CD4-positive, alpha-beta T cell treated with Interleukin-2 at 100 ng/mL for 4 hours (primary cell): ENCODE measurements around the gene ATP6V0C.
A peak's percentile ranks its signal among the peaks of the same experiment; 100 is the strongest.
"Not testable (repeated sequence)": the region's sequence is repeated elsewhere in the genome, so short reads cannot be mapped to it uniquely, and the experiment has no call there.

Experiments used
- DNase-seq: peaks from one replicate; pipeline ENCODE4 v3.0.0-alpha.2; 2020; ENCODE audit warnings: low spot score

ATP6V0C gene

DNA sequence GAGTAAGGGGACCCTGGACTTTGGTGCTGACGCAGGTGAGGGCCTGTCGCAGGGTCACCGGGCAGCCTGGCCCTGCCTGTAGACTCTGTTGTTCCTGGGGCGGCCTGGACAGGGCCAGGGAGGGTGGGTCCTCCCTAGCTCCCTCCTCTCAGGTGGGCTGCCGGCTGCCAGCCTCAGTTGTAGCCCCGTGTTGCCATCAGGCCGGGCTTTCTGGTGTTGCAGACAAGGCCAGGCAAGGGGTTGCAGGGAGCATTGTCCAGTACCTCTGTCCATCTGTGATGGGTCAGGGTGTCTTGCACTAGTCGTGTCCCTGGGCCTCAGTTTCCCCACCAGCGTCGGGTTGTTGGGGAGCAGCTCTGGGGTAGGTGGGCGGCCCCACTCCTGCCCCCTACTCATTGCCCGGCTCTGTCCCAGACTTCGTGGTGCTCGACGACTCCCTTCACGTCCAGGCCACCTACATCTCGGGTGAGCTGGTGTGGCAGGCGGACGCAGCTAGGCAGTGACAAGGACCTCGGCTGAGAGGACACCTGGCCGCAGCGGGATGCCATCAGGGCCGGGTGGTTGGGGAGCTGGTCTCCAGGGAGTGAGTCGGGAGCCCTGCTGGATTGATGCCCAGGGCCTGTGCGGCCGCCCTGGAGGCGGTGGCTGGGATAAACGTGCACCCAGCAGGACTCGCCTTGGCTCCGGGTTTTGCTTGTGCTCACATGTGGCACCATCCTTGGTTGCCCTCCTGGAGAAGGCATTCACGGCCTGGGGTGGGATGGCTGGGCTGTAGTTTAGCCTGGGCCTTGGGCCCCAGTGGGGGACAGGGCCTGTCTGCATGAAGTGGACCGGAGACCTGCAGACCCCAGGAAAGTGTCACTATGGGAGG is 15.5 kb downstream of the ATP6V0C start:
- DNase-seq, result no peak

GRCh38 chr16:2529961-2530628 is 16.3 kb downstream of the ATP6V0C start:
- no peak for DNase-seq

- no peak for DNase-seq
These were observed 17.0 kb downstream of the ATP6V0C start for GRCh38 chr16:2530629-2531318.

GRCh38 chr16:2531371-2531695 is 17.6 kb downstream of the ATP6V0C start, which contains the start of gene CEMP1:
CEMP1 (minus strand) TSS chr16:2531408; CDS start chr16:2531073, 335 bp downstream.
- no peak for DNase-seq

- peak; percentile 97 for DNase-seq
These were observed 18.1 kb downstream of the ATP6V0C start for GRCh38 chr16:2531696-2532493.

- DNase-seq, result peak; percentile 67
These were observed 18.9 kb downstream of the ATP6V0C start for GRCh38 chr16:2532494-2533141.

DNA sequence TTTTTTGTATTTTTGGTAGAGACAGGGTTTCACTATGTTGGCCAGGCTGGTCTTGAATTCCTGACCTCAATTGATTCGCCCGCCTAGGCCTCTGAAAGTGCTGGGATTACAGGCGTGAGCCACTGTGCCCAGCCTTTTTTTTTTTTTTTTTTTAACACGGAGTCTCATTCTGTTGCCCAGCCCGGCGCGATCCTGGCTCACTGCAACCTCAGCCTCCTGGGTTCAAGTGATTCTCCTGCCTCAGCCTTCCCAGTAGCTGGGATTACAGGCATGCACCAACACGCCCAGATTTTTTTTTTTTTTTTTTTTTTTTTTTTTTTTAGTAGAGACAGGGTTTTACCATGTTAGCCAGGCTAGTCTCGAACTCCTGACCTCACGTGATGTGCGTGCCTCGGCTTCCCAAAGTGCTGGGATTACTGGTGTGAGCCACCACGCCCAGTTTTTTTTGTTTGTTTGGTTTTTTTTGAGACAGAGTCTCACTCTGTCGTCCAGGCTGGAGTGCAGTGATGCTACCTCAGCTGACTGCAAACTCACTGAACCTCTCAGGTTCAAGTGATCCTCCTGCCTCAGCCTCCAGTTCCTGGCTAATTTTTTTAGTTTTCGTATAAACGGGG is 19.5 kb downstream of the ATP6V0C start:
- DNase-seq, result not testable (repeated sequence)

- DNase-seq, result no peak
These were observed 20.2 kb downstream of the ATP6V0C start for GRCh38 chr16:2533912-2534311.

DNA sequence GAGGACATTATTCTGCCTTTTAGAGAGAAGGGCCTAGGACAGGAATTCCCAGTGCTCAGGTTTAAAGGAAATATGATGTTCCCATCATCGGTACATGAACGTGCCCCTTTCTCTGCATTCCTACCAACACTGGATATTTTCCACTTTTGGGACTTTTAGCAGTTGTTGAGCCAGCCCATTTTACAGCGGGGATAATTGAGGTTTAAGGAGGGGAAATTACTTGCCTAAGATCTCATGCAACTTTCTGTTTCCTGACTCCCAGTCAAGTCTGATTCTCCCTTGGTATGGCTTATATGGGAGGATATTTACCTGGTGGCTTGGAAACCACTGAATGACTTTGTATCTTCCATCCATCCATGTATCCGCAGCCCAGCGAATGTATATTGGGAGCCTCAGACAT is 20.6 kb downstream of the ATP6V0C start:
- not testable (repeated sequence) for DNase-seq

GRCh38 chr16:2535625-2536013 is 21.9 kb downstream of the ATP6V0C start:
- DNase-seq, result no peak

GRCh38 chr16:2537451-2538379 is 24.0 kb downstream of the ATP6V0C start, which contains the start of gene PDPK1:
PDPK1 (plus strand) TSS chr16:2538021; CDS start chr16:2538113, 92 bp downstream.
- peak; percentile 96 for DNase-seq

- not testable (repeated sequence) for DNase-seq
These were observed 25.6 kb downstream of the ATP6V0C start for GRCh38 chr16:2539192-2539844.

GRCh38 chr16:2539845-2540458 is 26.2 kb downstream of the ATP6V0C start:
- peak; percentile 36 for DNase-seq

DNA sequence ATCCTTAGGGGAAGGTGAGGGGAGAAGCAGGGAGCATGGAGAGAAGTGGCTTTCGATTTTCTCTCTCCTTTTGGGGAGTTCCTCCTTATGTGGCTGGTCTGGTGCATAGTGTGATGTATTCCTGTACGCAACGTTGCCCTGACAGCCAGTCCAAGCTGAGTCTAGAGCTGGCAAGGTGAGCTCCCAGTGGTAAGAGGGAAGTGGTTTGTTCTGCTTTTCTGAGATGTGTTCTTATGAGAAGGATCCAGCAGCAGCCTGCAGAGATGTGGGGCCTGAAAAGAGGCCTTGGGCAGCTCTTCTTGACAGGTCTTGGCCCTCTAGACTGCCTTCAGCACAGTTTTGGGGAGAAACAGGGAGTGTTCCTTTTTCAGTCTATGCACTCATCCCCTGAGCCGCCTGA is 27.2 kb downstream of the ATP6V0C start:
- not testable (repeated sequence) for DNase-seq

DNA sequence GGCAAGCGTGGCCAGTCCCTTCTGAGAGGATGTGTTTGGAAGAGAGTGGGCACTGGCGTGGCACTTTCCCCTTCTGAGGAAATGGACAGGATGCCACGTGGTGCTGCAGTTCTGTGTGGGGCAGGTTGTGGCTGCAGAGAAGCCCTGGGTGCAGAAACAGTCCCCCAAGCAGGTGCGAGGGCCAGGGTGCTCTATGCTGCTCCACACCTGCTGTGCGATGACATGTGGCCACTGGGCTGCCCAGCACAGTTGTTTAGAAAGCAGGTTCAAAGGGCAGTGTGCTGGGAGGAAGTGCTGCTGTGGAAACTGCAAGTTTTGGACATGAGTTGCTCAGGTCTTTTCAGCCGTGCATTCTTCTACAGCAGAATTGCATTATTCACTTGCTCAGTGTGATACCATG is 27.7 kb downstream of the ATP6V0C start:
- not testable (repeated sequence) for DNase-seq

DNA sequence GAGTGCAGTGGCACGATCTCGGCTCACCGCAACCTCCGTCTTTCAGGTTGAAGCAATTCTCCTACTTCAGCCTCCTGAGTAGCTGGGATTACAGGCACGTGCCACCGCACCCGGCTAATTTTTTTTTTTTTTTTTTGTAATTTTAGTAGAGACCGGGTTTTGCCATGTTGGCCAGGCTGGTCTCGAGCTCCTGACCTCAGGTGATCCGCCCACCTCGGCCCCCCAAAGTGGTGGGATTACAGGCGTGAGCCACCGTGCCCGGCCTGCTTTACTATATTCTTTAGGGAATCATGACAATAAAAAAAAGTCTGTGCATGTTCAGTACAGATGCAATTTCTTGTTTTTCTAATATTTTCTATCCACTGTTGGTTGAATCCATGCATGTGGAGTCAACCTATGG is 30.0 kb downstream of the ATP6V0C start:
- not testable (repeated sequence) for DNase-seq

GRCh38 chr16:2550283-2550878 is 36.6 kb downstream of the ATP6V0C start:
- not testable (repeated sequence) for DNase-seq

DNA sequence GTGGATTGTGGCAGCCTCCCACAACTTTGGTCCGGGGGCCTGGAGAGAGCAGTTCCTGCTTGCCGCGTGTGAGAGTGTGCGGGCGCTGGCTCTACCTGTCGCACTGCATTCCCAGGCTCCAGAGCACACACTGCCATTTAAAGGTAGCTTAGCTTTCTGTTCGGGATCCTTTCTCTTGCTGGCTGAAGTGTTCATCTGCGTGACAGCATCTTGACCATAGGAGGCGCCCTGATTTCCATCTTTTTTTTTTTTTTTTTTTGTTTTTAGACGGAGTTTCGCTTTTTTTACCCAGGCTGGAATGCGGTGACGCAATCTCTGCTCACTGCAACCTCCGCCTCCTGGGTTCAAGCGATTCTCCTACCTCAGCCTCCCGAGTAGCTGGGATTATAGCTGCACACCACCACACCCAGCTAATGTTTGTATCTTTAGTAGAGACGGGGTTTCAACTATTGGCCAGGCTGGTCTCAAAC is 37.7 kb downstream of the ATP6V0C start:
- not testable (repeated sequence) for DNase-seq
